Measurements from ENCODE around the gene ANO1.

GRCh38 chr11:70104961-70105360, 26.8 kb downstream of the ANO1 start:
- no peak for TF ChIP-seq ARNTL (CRISPR knock-in tag; IDR thresholded peaks at IDR 0.05; ENCODE audit: borderline replicate concordance, low read depth)
- TF ChIP-seq PATZ1 (CRISPR knock-in tag; IDR thresholded peaks at IDR 0.05; ENCODE audit: borderline replicate concordance): no peak
- no peak for TF ChIP-seq BACH2 (CRISPR knock-in tag; IDR thresholded peaks at IDR 0.05; ENCODE audit: borderline replicate concordance)
- TF ChIP-seq TCF4 (CRISPR knock-in tag; IDR thresholded peaks at IDR 0.05; ENCODE audit: borderline replicate concordance): no peak
- TF ChIP-seq ZFP3 (CRISPR knock-in tag; IDR thresholded peaks at IDR 0.05): no peak
- no peak for TF ChIP-seq OSR1 (CRISPR knock-in tag; IDR thresholded peaks at IDR 0.05)
- TF ChIP-seq ZNF565 (CRISPR knock-in tag; conservative IDR thresholded peaks at IDR 0.05; ENCODE audit: low read depth): no peak
- no peak for TF ChIP-seq ESRRG (CRISPR knock-in tag; IDR thresholded peaks at IDR 0.05)
- no peak for TF ChIP-seq ZNF8 (CRISPR knock-in tag; IDR thresholded peaks at IDR 0.05)
- no peak for TF ChIP-seq CREB5 (CRISPR knock-in tag; IDR thresholded peaks at IDR 0.05; ENCODE audit: low read depth)
- no peak for TF ChIP-seq ZC3H10 (CRISPR knock-in tag; IDR thresholded peaks at IDR 0.05)
- no peak for TF ChIP-seq ZNF70 (CRISPR knock-in tag; IDR thresholded peaks at IDR 0.05)
- no peak for TF ChIP-seq TSHZ2 (CRISPR knock-in tag; IDR thresholded peaks at IDR 0.05)

All from SK-N-SH treated with all-trans-retinoic acid at 6 μM for 48 hours (cell line).